UCSD-AML1 (cell line): ENCODE data around the gene ADGRF3.
"Not testable (repeated sequence)": the region's sequence is repeated elsewhere in the genome, so short reads cannot be mapped to it uniquely, and the experiment has no call there.

Experiments
- DNase-seq: peaks from one replicate; lab custom pipeline; 2025; ENCODE audit not compliant: unreplicated experiment; lab: John Stamatoyannopoulos, UW

Gene ADGRF3

GRCh38 chr2:26324479-26324878 lies 22.1 kb downstream of the ADGRF3 start:
- DNase-seq = not testable (repeated sequence)

DNA sequence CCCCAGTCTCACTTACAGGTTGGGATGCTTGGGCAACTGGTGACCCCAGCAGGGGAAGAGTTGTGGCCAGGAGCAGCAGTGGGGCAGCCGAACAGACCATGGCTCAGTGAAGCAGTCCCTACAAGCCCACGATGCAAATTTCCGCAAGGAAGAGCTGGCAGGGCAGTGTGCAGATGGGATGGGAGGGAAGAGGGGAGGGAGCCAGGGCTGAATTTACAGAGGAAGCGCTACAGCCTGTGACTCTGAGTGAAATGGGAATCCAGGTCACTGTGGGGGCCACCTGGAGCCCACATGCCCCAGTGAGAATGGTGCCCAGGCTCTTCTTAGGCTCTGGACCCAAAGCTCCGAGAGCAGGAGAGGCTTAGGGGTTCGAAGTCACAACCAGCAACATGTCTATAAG lies 27.6 kb downstream of the ADGRF3 start:
- DNase-seq = no peak

GRCh38 chr2:26317377-26318105 lies 29.0 kb downstream of the ADGRF3 start:
- DNase-seq = no peak

GRCh38 chr2:26316845-26317244 lies 29.7 kb downstream of the ADGRF3 start:
- no peak for DNase-seq

- DNase-seq = peak; percentile 27
Observed at GRCh38 chr2:26316041-26316440, 30.5 kb downstream of the ADGRF3 start.

- DNase-seq = no peak
Observed at GRCh38 chr2:26314243-26314642, 32.3 kb downstream of the ADGRF3 start.

GRCh38 chr2:26313446-26313845 lies 33.1 kb downstream of the ADGRF3 start:
- DNase-seq = no peak

GRCh38 chr2:26312471-26312870 lies 34.1 kb downstream of the ADGRF3 start:
- DNase-seq = no peak

- DNase-seq = no peak
Observed at GRCh38 chr2:26309921-26310320, 36.7 kb downstream of the ADGRF3 start.

DNA sequence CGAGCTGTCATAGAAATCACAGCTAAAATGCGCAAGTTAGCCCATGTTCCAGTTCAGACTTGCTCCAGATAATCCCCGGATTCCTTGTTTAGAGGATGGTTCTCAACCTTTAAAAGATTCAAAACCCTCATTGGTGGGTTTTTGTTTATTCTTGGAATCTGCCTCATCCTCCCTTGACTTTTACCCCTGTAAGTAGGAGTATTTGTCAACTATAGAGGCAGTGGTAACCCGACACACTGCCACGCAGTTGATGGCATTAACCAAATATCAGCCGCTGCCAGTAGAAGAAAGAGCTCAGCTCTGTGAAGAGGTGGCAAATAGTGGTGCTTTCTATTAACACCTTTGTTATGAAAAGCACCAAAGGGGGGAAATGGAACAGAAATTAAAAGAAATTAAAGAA lies 41.0 kb downstream of the ADGRF3 start:
- no peak for DNase-seq

GRCh38 chr2:26305094-26305493 lies 41.5 kb downstream of the ADGRF3 start:
- not testable (repeated sequence) for DNase-seq

- DNase-seq = no peak
Observed at GRCh38 chr2:26302846-26303245, 43.7 kb downstream of the ADGRF3 start.

DNA sequence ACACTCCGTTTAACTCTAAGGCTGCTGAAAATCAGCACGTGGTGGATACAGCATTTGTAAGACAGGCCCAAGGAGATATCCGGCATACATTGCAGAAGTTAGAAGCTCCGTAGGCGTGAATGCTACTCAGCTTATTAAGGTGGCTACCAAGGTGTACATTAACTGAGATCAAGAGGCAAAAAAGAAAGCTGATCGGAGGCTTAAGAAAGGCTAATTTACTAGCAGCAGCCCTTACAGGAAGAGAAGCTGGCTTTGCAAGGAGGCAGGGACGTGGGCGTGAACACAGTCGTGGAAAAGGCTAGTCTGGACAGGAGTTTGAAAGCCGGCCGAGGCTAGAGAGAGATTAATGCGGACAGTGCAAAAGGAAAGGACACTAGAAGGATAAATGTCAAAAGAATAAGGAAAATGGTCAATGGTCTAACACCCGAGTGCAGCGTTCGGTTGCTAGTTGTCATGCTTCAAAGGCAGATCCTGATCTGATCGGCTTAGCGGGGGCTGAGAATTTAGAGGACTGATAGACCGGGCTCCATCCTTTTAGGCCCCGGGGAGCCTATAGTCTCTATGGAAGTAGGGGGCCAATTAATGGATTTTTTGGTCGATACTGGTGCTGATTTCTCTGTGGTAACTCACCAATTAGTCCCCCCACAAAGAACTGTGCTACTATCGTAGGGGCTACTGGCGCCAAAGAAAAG lies 46.2 kb downstream of the ADGRF3 start:
- DNase-seq = no peak

- peak; percentile 20 for DNase-seq
Observed at GRCh38 chr2:26299471-26300101, 47.0 kb downstream of the ADGRF3 start.

DNA sequence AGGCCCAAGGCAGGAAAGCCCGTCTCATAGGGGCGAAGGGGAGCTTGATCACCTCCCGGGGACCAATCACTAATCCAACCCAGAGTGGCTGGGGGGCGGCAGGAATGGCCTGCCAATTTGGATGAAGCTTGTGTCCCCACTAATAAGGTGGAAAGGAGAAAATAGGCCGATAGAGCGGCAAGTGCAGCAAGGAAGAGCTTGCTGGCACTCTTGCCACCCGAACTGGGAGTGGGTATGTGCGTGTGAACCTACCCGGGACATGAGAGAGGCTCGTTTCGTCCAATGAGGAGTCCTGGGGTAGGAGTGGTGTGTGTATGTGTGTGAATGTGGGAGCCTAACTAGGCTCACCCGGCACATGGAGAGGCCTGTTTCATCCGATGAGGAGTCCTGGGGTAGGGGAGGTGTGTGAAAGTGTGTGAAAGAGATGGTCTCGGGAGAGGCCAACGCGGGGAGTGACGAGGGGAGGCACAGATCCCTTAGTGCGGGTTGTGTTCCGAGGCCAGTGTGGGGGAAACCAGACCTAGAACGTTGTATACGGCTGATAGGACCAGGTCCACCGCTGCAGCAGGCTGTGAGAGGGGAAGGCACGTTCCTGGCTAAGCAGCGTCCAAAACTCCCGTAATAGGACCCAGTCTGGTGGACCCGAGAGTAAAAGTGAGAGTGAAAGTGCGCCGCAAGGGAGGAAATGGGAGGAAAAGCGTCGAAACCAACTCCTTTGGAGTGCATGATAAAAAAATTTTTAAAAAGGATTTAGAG lies 47.8 kb downstream of the ADGRF3 start:
- DNase-seq = peak; percentile 24

- DNase-seq = no peak
Observed at GRCh38 chr2:26298286-26298637, 48.3 kb downstream of the ADGRF3 start.

DNA sequence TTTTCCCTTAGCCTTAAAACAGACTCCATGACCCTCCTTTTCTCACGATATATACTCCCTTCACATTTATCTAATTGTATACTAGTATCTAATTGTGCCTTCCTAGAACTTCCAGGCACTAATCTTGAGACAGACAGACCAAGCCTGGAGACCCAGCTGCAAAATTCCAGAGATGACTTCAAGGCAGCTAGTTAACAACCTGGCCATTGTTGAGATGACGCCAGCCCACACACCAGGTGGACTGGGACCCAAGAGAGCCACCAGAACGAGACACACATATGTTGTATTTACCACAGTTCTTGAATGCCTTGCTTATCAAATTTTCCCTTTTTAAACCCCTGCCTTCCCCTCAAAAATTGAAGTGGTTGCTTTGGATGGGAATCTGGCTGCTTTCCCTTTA lies 49.5 kb downstream of the ADGRF3 start:
- DNase-seq = no peak

DNA sequence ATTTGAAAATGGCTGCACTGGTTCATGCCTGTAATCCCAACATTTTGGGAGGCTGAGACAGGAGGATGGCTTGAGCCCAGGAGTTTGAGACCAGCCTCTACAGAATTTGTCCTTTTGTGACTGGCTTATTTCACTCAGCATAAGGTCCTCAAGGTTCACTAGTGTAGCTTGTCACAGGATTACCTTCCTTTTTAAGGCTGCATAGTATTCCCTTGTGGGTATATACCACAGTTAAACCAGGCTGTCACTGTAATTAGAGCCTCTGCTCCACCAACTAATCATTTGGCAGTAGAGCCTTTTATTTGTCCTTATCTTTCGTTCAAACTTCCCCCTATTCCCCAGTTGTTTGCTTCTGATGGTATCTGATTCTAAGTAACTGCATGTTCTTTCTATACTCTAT lies 51.1 kb downstream of the ADGRF3 start:
- DNase-seq = no peak

- no peak for DNase-seq
Observed at GRCh38 chr2:26292646-26293045, 53.9 kb downstream of the ADGRF3 start.

DNA sequence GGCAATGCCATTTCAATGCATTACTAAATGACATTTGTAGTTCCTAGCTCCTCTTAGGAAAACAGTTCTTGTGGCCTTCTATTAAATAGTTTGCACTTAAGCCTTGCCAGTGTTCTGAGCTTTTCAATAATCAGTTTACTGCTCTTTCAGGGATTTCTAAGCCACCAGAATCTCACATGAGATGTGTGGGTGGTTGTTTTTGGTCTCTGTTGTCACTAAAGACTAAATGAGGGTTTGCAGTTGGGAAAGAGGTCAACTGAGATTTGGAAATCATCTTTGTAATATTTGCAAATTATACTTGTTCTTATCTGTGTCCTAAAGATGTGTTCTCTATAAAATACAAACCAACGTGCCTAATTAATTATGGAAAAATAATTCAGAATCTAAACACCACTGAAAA lies 56.6 kb downstream of the ADGRF3 start:
- no peak for DNase-seq

DNA sequence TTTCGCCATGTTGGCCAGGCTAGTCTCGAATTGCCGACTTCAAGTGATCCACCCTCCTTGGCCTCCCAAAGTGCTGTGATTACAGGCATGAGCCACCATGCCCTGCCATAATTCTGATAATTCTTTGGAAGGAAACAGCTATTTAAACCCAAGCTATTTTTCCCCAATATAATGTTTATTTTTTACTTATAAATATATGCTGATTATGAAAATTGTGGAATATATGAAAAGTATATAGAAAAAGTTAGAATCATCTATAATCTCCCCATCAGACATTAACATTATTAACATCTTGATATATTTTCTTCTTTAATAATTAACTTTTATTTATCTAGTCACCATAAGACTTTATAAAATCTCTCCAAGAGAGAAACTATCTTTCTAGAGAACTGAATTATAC lies 60.7 kb downstream of the ADGRF3 start:
- DNase-seq = no peak

- no peak for DNase-seq
Observed at GRCh38 chr2:26284132-26284531, 62.5 kb downstream of the ADGRF3 start.
